GM20431 (cell line): ENCODE results near the gene EIF1AD.
"Not testable (repeated sequence)": the region's sequence is repeated elsewhere in the genome, so short reads cannot be mapped to it uniquely, and the experiment has no call there.

Experiments used
- in situ Hi-C: fragments of 300-500 bp; cut with MseI, MboI; formaldehyde crosslinking; loops from one replicate; pipeline ENCODE4 v1.15.0; 2020; ENCODE audit warnings: low sequenced_read_pairs; ENCODE audit not compliant: unreplicated experiment

Gene EIF1AD

GRCh38 chr11:65950711-65951110 lies 51.2 kb downstream of the EIF1AD start:
- in situ Hi-C loops, result not testable (repeated sequence)

- in situ Hi-C loops, result no loop called here
Observed at GRCh38 chr11:65947603-65948125, 54.3 kb downstream of the EIF1AD start.

- in situ Hi-C loops, result no loop called here
Observed at GRCh38 chr11:65947133-65947532, 54.8 kb downstream of the EIF1AD start.

GRCh38 chr11:65946655-65947054 lies 55.3 kb downstream of the EIF1AD start:
- in situ Hi-C loops, result no loop called here
